Panc1 (cell line): ENCODE results near the gene TMEM170B.

Source experiments
- POLR2AphosphoS5 ChIP-seq: IDR thresholded peaks from 2 replicates; pipeline ENCODE4 v1.6.1; 2012; ENCODE audit warnings: mild to moderate bottlenecking, low read depth, low read length, moderate library complexity
- TF ChIP-seq, protein P1 (sequence below): fragments of 450-650 bp; IDR thresholded peaks from 2 replicates; pipeline ENCODE4 v1.5.1; 2017; ENCODE audit warnings: mild to moderate bottlenecking

DNA sequence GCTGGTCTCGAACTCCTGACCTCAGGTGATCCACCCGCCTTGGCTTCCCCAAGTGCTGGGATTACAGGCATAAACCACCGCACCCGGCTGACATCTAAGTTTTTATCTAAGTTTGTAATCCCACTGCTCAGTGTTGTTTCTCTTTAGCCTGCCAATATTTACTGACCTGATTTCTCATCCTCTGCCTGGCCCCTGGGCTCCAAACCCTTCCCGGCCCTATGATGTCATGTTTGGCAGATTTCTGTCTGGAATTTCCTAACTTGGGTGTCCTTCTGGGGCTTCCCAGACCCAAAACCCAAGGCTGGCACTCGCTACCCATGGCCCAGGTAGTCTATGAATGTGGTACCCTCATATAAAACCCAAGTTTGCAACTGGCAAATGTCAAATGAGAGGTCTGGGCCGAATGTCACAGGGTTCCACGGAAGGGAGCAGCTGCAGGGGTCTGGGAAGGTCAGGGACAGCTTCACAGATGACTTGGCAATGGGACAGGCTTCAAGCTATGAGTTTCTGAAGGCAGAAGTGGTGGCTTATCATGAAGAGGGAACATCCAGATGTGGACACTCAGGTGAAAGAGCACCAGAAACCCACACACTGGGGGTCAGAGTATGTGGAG, 54.9 kb downstream of the TMEM170B start:
- TF ChIP-seq, protein P1, sequence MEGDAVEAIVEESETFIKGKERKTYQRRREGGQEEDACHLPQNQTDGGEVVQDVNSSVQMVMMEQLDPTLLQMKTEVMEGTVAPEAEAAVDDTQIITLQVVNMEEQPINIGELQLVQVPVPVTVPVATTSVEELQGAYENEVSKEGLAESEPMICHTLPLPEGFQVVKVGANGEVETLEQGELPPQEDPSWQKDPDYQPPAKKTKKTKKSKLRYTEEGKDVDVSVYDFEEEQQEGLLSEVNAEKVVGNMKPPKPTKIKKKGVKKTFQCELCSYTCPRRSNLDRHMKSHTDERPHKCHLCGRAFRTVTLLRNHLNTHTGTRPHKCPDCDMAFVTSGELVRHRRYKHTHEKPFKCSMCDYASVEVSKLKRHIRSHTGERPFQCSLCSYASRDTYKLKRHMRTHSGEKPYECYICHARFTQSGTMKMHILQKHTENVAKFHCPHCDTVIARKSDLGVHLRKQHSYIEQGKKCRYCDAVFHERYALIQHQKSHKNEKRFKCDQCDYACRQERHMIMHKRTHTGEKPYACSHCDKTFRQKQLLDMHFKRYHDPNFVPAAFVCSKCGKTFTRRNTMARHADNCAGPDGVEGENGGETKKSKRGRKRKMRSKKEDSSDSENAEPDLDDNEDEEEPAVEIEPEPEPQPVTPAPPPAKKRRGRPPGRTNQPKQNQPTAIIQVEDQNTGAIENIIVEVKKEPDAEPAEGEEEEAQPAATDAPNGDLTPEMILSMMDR: no peak
- TF ChIP-seq POLR2AphosphoS5: no peak
